Lower leg skin (tissue), 3 donors: ENCODE data around the gene FNIP1.

Experiments used
- POLR2A ChIP-seq, 2 donors: fragments of 450-650 bp; IDR thresholded peaks; one replicate each; pipeline ENCODE4 v1.6.1; 2016 to 2017; ENCODE audit warnings: antibody characterized with exemption in 2 of 2, mild to moderate bottlenecking in 1 of 2, moderate library complexity in 1 of 2
- TF ChIP-seq, protein P1 (sequence below), 3 donors: fragments of 450-650 bp; IDR thresholded peaks; one replicate each; pipeline ENCODE4 v1.5.1; 2016; ENCODE audit warnings: antibody characterized with exemption in 3 of 3, mild to moderate bottlenecking in 3 of 3, moderate library complexity in 2 of 3

- no peak for TF ChIP-seq POLR2A (IDR thresholded peaks at IDR 0.05)
- TF ChIP-seq, protein P1, sequence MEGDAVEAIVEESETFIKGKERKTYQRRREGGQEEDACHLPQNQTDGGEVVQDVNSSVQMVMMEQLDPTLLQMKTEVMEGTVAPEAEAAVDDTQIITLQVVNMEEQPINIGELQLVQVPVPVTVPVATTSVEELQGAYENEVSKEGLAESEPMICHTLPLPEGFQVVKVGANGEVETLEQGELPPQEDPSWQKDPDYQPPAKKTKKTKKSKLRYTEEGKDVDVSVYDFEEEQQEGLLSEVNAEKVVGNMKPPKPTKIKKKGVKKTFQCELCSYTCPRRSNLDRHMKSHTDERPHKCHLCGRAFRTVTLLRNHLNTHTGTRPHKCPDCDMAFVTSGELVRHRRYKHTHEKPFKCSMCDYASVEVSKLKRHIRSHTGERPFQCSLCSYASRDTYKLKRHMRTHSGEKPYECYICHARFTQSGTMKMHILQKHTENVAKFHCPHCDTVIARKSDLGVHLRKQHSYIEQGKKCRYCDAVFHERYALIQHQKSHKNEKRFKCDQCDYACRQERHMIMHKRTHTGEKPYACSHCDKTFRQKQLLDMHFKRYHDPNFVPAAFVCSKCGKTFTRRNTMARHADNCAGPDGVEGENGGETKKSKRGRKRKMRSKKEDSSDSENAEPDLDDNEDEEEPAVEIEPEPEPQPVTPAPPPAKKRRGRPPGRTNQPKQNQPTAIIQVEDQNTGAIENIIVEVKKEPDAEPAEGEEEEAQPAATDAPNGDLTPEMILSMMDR (IDR thresholded peaks at IDR 0.05) = no peak
Measured at GRCh38 chr5:131637694-131638093, 159.1 kb downstream of the FNIP1 start.
